ENCODE results near the gene SUPT7L. TPM values are rescaled to one million over a fixed set of nuclear protein-coding genes. Genes with fewer than 3 reads are reported as not detected.

Gene SUPT7L
- total RNA-seq, 1 experiment from 2014 or later = 47.9 TPM

- H3K27ac ChIP-seq (ENCODE audit: low read length) = no peak overlapping the region
- H3K36me3 ChIP-seq (ENCODE audit: insufficient read depth, low read length) = peaks cover 60% of the 10 kb centered on the region; the same call in 1 of the 2 replicates
- H2AFZ ChIP-seq (ENCODE audit: low read length) = no peak overlapping the region
- no peak overlapping the region for H3K4me3 ChIP-seq (ENCODE audit: low read length)
- H3K9me2 ChIP-seq (replicated peaks; ENCODE audit: insufficient read depth, low read length) = no peaks in the 10 kb centered on the region
- no peak overlapping the region for H3K4me2 ChIP-seq (ENCODE audit: low read depth, low read length, poor library complexity, severe bottlenecking)
- H3K9me3 ChIP-seq (ENCODE audit: low read length) = no peaks in the 10 kb centered on the region
- no peaks in the 10 kb centered on the region for H3K27me3 ChIP-seq (ENCODE audit: low read length)
- H4K20me1 ChIP-seq (ENCODE audit: insufficient read depth, low read depth, low read length) = no peaks in the 10 kb centered on the region
- peaks cover 3% of the 10 kb centered on the region; the same call in 1 of the 2 replicates for H3K4me1 ChIP-seq (ENCODE audit: low read length)
- DNase-seq = no peak
- peaks cover 19% of the 10 kb centered on the region for H3K79me2 ChIP-seq (ENCODE audit: low read length)
- H3K9ac ChIP-seq (ENCODE audit: low read length) = no peak overlapping the region
Observed at GRCh38 chr2:27655155-27655951, 8.1 kb downstream of the SUPT7L start.

GRCh38 chr2:27653397-27653796, 10.0 kb downstream of the SUPT7L start:
- Histone ChIP-seq H3K9ac (ENCODE audit: low read length) (no peak overlapping the region), H3K36me3 (ENCODE audit: insufficient read depth, low read length) (peaks cover 62% of the 10 kb centered on the region), H3K9me3 (ENCODE audit: low read length) (no peaks in the 10 kb centered on the region), H3K4me1 (ENCODE audit: low read length) (peaks cover 3% of the 10 kb centered on the region; the same call in 1 of the 2 replicates), H3K4me3 (ENCODE audit: low read length) (no peak overlapping the region), H3K27me3 (ENCODE audit: low read length) (no peaks in the 10 kb centered on the region), H3K79me2 (ENCODE audit: low read length) (peaks cover 13% of the 10 kb centered on the region), H4K20me1 (ENCODE audit: insufficient read depth, low read depth, low read length) (no peaks in the 10 kb centered on the region), H3K9me2 (replicated peaks; ENCODE audit: insufficient read depth, low read length) (no peaks in the 10 kb centered on the region), H2AFZ (ENCODE audit: low read length) (no peak overlapping the region), H3K27ac (ENCODE audit: low read length) (no peak overlapping the region), H3K4me2 (ENCODE audit: low read depth, low read length, poor library complexity, severe bottlenecking) (no peak overlapping the region)
- DNase-seq = no peak

DNA sequence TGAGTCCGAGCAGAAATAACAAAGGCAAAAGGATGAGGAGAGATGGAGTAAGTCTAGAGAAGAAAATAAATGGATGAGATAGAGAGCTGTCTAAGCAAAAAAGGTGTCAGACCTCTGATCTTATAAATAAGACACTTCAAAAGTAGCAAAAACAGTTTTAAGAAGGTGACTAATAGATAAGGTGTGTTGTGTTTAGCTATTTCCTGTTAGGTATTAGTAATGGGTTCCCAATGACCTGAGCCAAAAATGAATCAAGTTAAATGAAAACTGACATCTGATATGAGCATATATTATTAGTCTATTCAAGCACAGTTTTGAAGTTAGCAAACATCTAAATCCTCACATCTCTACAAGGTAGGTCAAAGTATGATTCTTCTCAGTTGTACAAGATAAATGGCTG, 10.6 kb downstream of the SUPT7L start:
- H3K4me2 ChIP-seq (ENCODE audit: low read depth, low read length, poor library complexity, severe bottlenecking) = no peak overlapping the region
- H3K9me2 ChIP-seq (replicated peaks; ENCODE audit: insufficient read depth, low read length) = no peaks in the 10 kb centered on the region
- H3K79me2 ChIP-seq (ENCODE audit: low read length) = peaks cover 11% of the 10 kb centered on the region
- no peaks in the 10 kb centered on the region for H3K9me3 ChIP-seq (ENCODE audit: low read length)
- H2AFZ ChIP-seq (ENCODE audit: low read length) = no peak overlapping the region
- H3K36me3 ChIP-seq (ENCODE audit: insufficient read depth, low read length) = peaks cover 61% of the 10 kb centered on the region
- no peak overlapping the region for H3K27ac ChIP-seq (ENCODE audit: low read length)
- no peak overlapping the region for H3K4me3 ChIP-seq (ENCODE audit: low read length)
- no peak for DNase-seq
- peaks cover 3% of the 10 kb centered on the region; the same call in 1 of the 2 replicates for H3K4me1 ChIP-seq (ENCODE audit: low read length)
- no peaks in the 10 kb centered on the region for H4K20me1 ChIP-seq (ENCODE audit: insufficient read depth, low read depth, low read length)
- no peaks in the 10 kb centered on the region for H3K27me3 ChIP-seq (ENCODE audit: low read length)
- no peak overlapping the region for H3K9ac ChIP-seq (ENCODE audit: low read length)

DNA sequence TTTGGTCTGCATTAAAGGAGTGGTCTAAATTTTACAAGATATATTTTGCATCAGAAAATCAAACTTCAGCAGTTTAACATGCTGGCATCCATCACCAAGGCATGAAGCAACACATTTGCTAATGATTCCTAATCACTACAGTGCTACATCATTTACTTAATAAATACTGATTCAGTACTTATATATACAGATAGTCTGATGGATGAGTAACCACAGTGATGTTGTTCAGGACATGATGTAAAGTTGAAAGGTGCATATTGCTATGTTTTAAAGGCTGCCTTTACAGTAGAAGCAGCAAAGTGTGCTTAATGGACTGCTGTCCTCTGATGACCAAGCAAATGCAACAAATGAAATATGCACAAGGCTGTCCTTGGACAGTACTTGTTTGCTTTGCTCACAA, 11.1 kb downstream of the SUPT7L start:
- no peak overlapping the region for H2AFZ ChIP-seq (ENCODE audit: low read length)
- H3K36me3 ChIP-seq (ENCODE audit: insufficient read depth, low read length) = peaks cover 58% of the 10 kb centered on the region
- DNase-seq = no peak

DNA sequence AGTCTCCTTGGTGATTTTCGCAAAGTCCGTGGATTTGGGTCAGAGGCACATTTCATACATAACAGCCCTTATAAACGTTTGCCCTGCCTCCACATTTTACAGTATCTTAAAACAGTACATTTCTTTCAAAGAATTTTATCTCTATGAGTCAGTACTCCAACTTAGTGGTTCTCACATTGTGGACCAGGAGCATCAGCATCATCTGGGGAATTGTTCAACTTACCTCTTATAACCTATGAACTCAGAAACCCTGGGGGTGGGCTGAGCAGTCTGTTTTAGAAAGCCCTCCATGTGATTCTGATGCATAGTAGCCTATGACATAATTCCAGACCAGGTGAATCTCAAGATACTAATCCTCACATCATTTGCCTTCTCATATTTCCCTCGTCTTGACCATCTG, 12.4 kb downstream of the SUPT7L start:
- Histone ChIP-seq H3K4me1 (ENCODE audit: low read length) (peaks cover 3% of the 10 kb centered on the region; the same call in 1 of the 2 replicates), H3K27ac (ENCODE audit: low read length) (no peak overlapping the region), H4K20me1 (ENCODE audit: insufficient read depth, low read depth, low read length) (no peaks in the 10 kb centered on the region), H3K9ac (ENCODE audit: low read length) (no peak overlapping the region), H3K4me2 (ENCODE audit: low read depth, low read length, poor library complexity, severe bottlenecking) (no peak overlapping the region), H3K4me3 (ENCODE audit: low read length) (no peak overlapping the region), H2AFZ (ENCODE audit: low read length) (no peak overlapping the region), H3K27me3 (ENCODE audit: low read length) (no peaks in the 10 kb centered on the region), H3K9me3 (ENCODE audit: low read length) (no peaks in the 10 kb centered on the region), H3K9me2 (replicated peaks; ENCODE audit: insufficient read depth, low read length) (no peaks in the 10 kb centered on the region), H3K79me2 (ENCODE audit: low read length) (no peaks in the 10 kb centered on the region), H3K36me3 (ENCODE audit: insufficient read depth, low read length) (peaks cover 52% of the 10 kb centered on the region)
- DNase-seq = no peak

More for the DNA sequence above, 11.1 kb downstream of the SUPT7L start:
- Histone ChIP-seq H3K4me2 (ENCODE audit: low read depth, low read length, poor library complexity, severe bottlenecking) (no peak overlapping the region), H3K9me2 (replicated peaks; ENCODE audit: insufficient read depth, low read length) (no peaks in the 10 kb centered on the region), H4K20me1 (ENCODE audit: insufficient read depth, low read depth, low read length) (no peaks in the 10 kb centered on the region), H3K27me3 (ENCODE audit: low read length) (no peaks in the 10 kb centered on the region), H3K9ac (ENCODE audit: low read length) (no peak overlapping the region), H3K79me2 (ENCODE audit: low read length) (peaks cover 6% of the 10 kb centered on the region), H3K27ac (ENCODE audit: low read length) (no peak overlapping the region), H3K4me1 (ENCODE audit: low read length) (peaks cover 3% of the 10 kb centered on the region; the same call in 1 of the 2 replicates), H3K4me3 (ENCODE audit: low read length) (no peak overlapping the region), H3K9me3 (ENCODE audit: low read length) (no peaks in the 10 kb centered on the region)

- Histone ChIP-seq H3K9me3 (ENCODE audit: low read length) (no peaks in the 10 kb centered on the region), H2AFZ (ENCODE audit: low read length) (no peak overlapping the region), H3K27ac (ENCODE audit: low read length) (no peak overlapping the region), H3K36me3 (ENCODE audit: insufficient read depth, low read length) (peaks cover 39% of the 10 kb centered on the region), H4K20me1 (ENCODE audit: insufficient read depth, low read depth, low read length) (no peaks in the 10 kb centered on the region), H3K9me2 (replicated peaks; ENCODE audit: insufficient read depth, low read length) (no peaks in the 10 kb centered on the region), H3K79me2 (ENCODE audit: low read length) (no peaks in the 10 kb centered on the region), H3K4me2 (ENCODE audit: low read depth, low read length, poor library complexity, severe bottlenecking) (no peak overlapping the region), H3K27me3 (ENCODE audit: low read length) (no peaks in the 10 kb centered on the region), H3K4me1 (ENCODE audit: low read length) (peaks cover 3% of the 10 kb centered on the region; the same call in 1 of the 2 replicates), H3K4me3 (ENCODE audit: low read length) (no peak overlapping the region), H3K9ac (ENCODE audit: low read length) (no peak overlapping the region)
- no peak for DNase-seq
Observed at GRCh38 chr2:27647737-27648136, 15.7 kb downstream of the SUPT7L start.

DNA sequence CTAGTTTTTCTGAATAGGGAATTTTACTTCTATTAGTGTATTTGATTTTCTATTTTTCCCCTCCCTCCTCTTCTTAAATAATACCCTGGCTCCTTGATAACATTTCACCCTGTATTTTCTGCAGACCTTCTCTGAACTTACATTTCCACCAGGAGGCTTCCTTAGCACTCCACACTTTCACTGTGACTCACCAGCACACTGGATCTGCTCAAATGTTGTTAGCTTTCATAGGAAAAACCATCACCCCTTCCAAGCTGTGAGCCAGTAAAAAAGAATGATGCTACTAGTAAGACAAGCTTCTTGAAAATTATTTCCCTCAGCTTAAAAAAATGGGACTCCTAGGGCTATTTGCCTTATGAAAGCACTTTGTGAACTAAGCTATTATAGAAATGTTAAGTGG, 16.1 kb downstream of the SUPT7L start:
- Histone ChIP-seq H3K36me3 (ENCODE audit: insufficient read depth, low read length) (peaks cover 36% of the 10 kb centered on the region), H3K4me2 (ENCODE audit: low read depth, low read length, poor library complexity, severe bottlenecking) (no peak overlapping the region)

DNA sequence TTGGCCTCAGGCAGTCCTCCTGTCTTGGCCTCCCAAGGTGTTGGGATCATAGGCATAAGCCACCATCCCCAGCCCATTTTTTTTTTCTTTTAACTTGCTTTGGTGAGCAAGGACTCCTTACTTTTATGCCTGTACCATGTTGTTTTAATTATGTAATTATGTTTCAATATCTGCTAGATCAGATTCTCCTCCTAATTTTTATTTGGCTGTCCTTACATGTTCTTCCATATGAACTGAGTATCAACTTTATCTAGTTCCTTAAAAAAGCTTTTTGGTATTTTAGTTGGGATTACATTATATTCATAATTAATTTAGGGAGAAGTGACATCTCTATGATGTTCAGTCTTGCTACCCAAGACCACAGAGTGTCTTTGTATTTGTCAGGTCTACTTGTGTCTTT, 18.2 kb downstream of the SUPT7L start:
- no peaks in the 10 kb centered on the region for H3K4me1 ChIP-seq (ENCODE audit: low read length)
- H3K9me2 ChIP-seq (replicated peaks; ENCODE audit: insufficient read depth, low read length) = no peaks in the 10 kb centered on the region
- H3K9ac ChIP-seq (ENCODE audit: low read length) = no peak overlapping the region
- H4K20me1 ChIP-seq (ENCODE audit: insufficient read depth, low read depth, low read length) = no peaks in the 10 kb centered on the region
- H3K79me2 ChIP-seq (ENCODE audit: low read length) = no peaks in the 10 kb centered on the region
- no peak for DNase-seq
- no peak overlapping the region for H2AFZ ChIP-seq (ENCODE audit: low read length)
- no peaks in the 10 kb centered on the region for H3K27me3 ChIP-seq (ENCODE audit: low read length)
- no peak overlapping the region for H3K4me2 ChIP-seq (ENCODE audit: low read depth, low read length, poor library complexity, severe bottlenecking)
- no peaks in the 10 kb centered on the region for H3K9me3 ChIP-seq (ENCODE audit: low read length)
- peaks cover 32% of the 10 kb centered on the region for H3K36me3 ChIP-seq (ENCODE audit: insufficient read depth, low read length)
- H3K27ac ChIP-seq (ENCODE audit: low read length) = no peak overlapping the region
- no peak overlapping the region for H3K4me3 ChIP-seq (ENCODE audit: low read length)

More for the DNA sequence above, 16.1 kb downstream of the SUPT7L start:
- no peak for DNase-seq
- Histone ChIP-seq H4K20me1 (ENCODE audit: insufficient read depth, low read depth, low read length) (no peaks in the 10 kb centered on the region), H3K9me2 (replicated peaks; ENCODE audit: insufficient read depth, low read length) (no peaks in the 10 kb centered on the region), H3K27ac (ENCODE audit: low read length) (no peak overlapping the region), H3K79me2 (ENCODE audit: low read length) (no peaks in the 10 kb centered on the region), H3K27me3 (ENCODE audit: low read length) (no peaks in the 10 kb centered on the region), H3K9ac (ENCODE audit: low read length) (no peak overlapping the region), H2AFZ (ENCODE audit: low read length) (no peak overlapping the region), H3K4me3 (ENCODE audit: low read length) (no peak overlapping the region), H3K9me3 (ENCODE audit: low read length) (no peaks in the 10 kb centered on the region), H3K4me1 (ENCODE audit: low read length) (peaks cover 3% of the 10 kb centered on the region; the same call in 1 of the 2 replicates)
